ENCODE data around the gene NPIPB6.
A peak's percentile ranks its signal among the peaks of the same experiment; 100 is the strongest.
"Not testable (repeated sequence)": the region's sequence is repeated elsewhere in the genome, so short reads cannot be mapped to it uniquely, and the experiment has no call there.

The NPIPB6 gene

GRCh38 chr16:28362600-28362999 is 708 bp downstream of the NPIPB6 start:
- not testable (repeated sequence) for H3K27me3 ChIP-seq (ENCODE audit: insufficient read depth, poor library complexity, severe bottlenecking); ATAC-seq (ENCODE audit: low read depth); H3K4me1 ChIP-seq (ENCODE audit: insufficient read depth, poor library complexity, severe bottlenecking); DNase-seq (ENCODE audit: low spot score); H3K9me3 ChIP-seq (ENCODE audit: severe bottlenecking); H3K27ac ChIP-seq (ENCODE audit: poor library complexity, severe bottlenecking); H3K36me3 ChIP-seq (ENCODE audit: low read depth); H3K4me3 ChIP-seq (ENCODE audit: severe bottlenecking)

GRCh38 chr16:28338230-28338629 is 25.1 kb downstream of the NPIPB6 start:
- not testable (repeated sequence) for H3K9me3 ChIP-seq (ENCODE audit: severe bottlenecking); H3K4me1 ChIP-seq (ENCODE audit: insufficient read depth, poor library complexity, severe bottlenecking); H3K27ac ChIP-seq (ENCODE audit: poor library complexity, severe bottlenecking); DNase-seq (ENCODE audit: low spot score); H3K27me3 ChIP-seq (ENCODE audit: insufficient read depth, poor library complexity, severe bottlenecking); H3K36me3 ChIP-seq (ENCODE audit: low read depth); ATAC-seq (ENCODE audit: low read depth); H3K4me3 ChIP-seq (ENCODE audit: severe bottlenecking)

GRCh38 chr16:28336940-28337710 is 26.2 kb downstream of the NPIPB6 start:
- not testable (repeated sequence) for H3K27me3 ChIP-seq (ENCODE audit: insufficient read depth, poor library complexity, severe bottlenecking); H3K4me3 ChIP-seq (ENCODE audit: severe bottlenecking); H3K4me1 ChIP-seq (ENCODE audit: insufficient read depth, poor library complexity, severe bottlenecking); H3K9me3 ChIP-seq (ENCODE audit: severe bottlenecking); H3K27ac ChIP-seq (ENCODE audit: poor library complexity, severe bottlenecking); DNase-seq (ENCODE audit: low spot score); H3K36me3 ChIP-seq (ENCODE audit: low read depth)
- ATAC-seq (ENCODE audit: low read depth): peak; percentile 36

GRCh38 chr16:28335678-28336077 is 27.6 kb downstream of the NPIPB6 start:
- not testable (repeated sequence) for H3K27me3 ChIP-seq (ENCODE audit: insufficient read depth, poor library complexity, severe bottlenecking); H3K9me3 ChIP-seq (ENCODE audit: severe bottlenecking); H3K4me3 ChIP-seq (ENCODE audit: severe bottlenecking); H3K27ac ChIP-seq (ENCODE audit: poor library complexity, severe bottlenecking); ATAC-seq (ENCODE audit: low read depth); H3K4me1 ChIP-seq (ENCODE audit: insufficient read depth, poor library complexity, severe bottlenecking); H3K36me3 ChIP-seq (ENCODE audit: low read depth); DNase-seq (ENCODE audit: low spot score)

- not testable (repeated sequence) for ATAC-seq (ENCODE audit: low read depth); H3K27me3 ChIP-seq (ENCODE audit: insufficient read depth, poor library complexity, severe bottlenecking); H3K4me3 ChIP-seq (ENCODE audit: severe bottlenecking); DNase-seq (ENCODE audit: low spot score); H3K36me3 ChIP-seq (ENCODE audit: low read depth); H3K27ac ChIP-seq (ENCODE audit: poor library complexity, severe bottlenecking); H3K9me3 ChIP-seq (ENCODE audit: severe bottlenecking); H3K4me1 ChIP-seq (ENCODE audit: insufficient read depth, poor library complexity, severe bottlenecking)
Observed at GRCh38 chr16:28332632-28333031, 30.7 kb downstream of the NPIPB6 start.

- not testable (repeated sequence) for H3K27me3 ChIP-seq (ENCODE audit: insufficient read depth, poor library complexity, severe bottlenecking); DNase-seq (ENCODE audit: low spot score); H3K9me3 ChIP-seq (ENCODE audit: severe bottlenecking); ATAC-seq (ENCODE audit: low read depth); H3K27ac ChIP-seq (ENCODE audit: poor library complexity, severe bottlenecking); H3K4me1 ChIP-seq (ENCODE audit: insufficient read depth, poor library complexity, severe bottlenecking); H3K4me3 ChIP-seq (ENCODE audit: severe bottlenecking); H3K36me3 ChIP-seq (ENCODE audit: low read depth)
Observed at GRCh38 chr16:28330981-28331380, 32.3 kb downstream of the NPIPB6 start.

GRCh38 chr16:28330232-28330631 is 33.1 kb downstream of the NPIPB6 start:
- not testable (repeated sequence) for H3K36me3 ChIP-seq (ENCODE audit: low read depth); H3K4me1 ChIP-seq (ENCODE audit: insufficient read depth, poor library complexity, severe bottlenecking); H3K27me3 ChIP-seq (ENCODE audit: insufficient read depth, poor library complexity, severe bottlenecking); H3K27ac ChIP-seq (ENCODE audit: poor library complexity, severe bottlenecking); DNase-seq (ENCODE audit: low spot score); H3K9me3 ChIP-seq (ENCODE audit: severe bottlenecking); H3K4me3 ChIP-seq (ENCODE audit: severe bottlenecking)
- 0 out of 3 replicates have a peak, but pooled peaks have one; percentile 27 for ATAC-seq (ENCODE audit: low read depth)

GRCh38 chr16:28326881-28327610 is 36.3 kb downstream of the NPIPB6 start:
- peak; percentile 62 for TF ChIP-seq CTCF (IDR thresholded peaks at IDR 0.05; ENCODE audit: poor library complexity, severe bottlenecking)
- ATAC-seq (ENCODE audit: low read depth): peak; percentile 62; the same call in 2 of the 3 replicates

More at GRCh38 chr16:28326881-28327610, 36.3 kb downstream of the NPIPB6 start:
- no peaks in the 10 kb centered on the region for H3K36me3 ChIP-seq (ENCODE audit: low read depth)
- no peaks in the 10 kb centered on the region for H3K9me3 ChIP-seq (ENCODE audit: severe bottlenecking)
- no peak for DNase-seq (ENCODE audit: low spot score)
- H3K27ac ChIP-seq (ENCODE audit: poor library complexity, severe bottlenecking): no peak overlapping the region
- no peaks in the 10 kb centered on the region for H3K27me3 ChIP-seq (ENCODE audit: insufficient read depth, poor library complexity, severe bottlenecking)
- H3K4me3 ChIP-seq (ENCODE audit: severe bottlenecking): no peak overlapping the region
- H3K4me1 ChIP-seq (ENCODE audit: insufficient read depth, poor library complexity, severe bottlenecking): no peaks in the 10 kb centered on the region
